GM10266 (cell line): Measurements from ENCODE around the gene CSE1L.

Experiments
- DNase-seq: peaks from one replicate; pipeline ENCODE4 v3.0.0; 2012; ENCODE audit errors: extremely low spot score
- CTCF ChIP-seq: IDR thresholded peaks from 2 replicates; pipeline ENCODE4 v1.5.1; 2012; ENCODE audit warnings: mild to moderate bottlenecking, low read depth; ENCODE audit not compliant: control insufficient read depth, insufficient read depth; ENCODE audit errors: missing control alignments

Gene CSE1L

GRCh38 chr20:49028684-49029083 lies 17.4 kb upstream of the CSE1L start:
- peak; percentile 40 for TF ChIP-seq CTCF
- DNase-seq = no peak

- no peak for DNase-seq
- no peak for TF ChIP-seq CTCF
Observed at GRCh38 chr20:49029203-49029602, 16.9 kb upstream of the CSE1L start.

GRCh38 chr20:49030954-49031619 lies 15.0 kb upstream of the CSE1L start:
- DNase-seq = no peak
- TF ChIP-seq CTCF = no peak

- TF ChIP-seq CTCF = no peak
- no peak for DNase-seq
Observed at GRCh38 chr20:49032455-49032854, 13.7 kb upstream of the CSE1L start.

GRCh38 chr20:49034070-49034732 lies 11.9 kb upstream of the CSE1L start:
- no peak for TF ChIP-seq CTCF
- no peak for DNase-seq

- TF ChIP-seq CTCF = no peak
- no peak for DNase-seq
Observed at GRCh38 chr20:49037962-49038387, 8.1 kb upstream of the CSE1L start.

- TF ChIP-seq CTCF = no peak
- no peak for DNase-seq
Observed at GRCh38 chr20:49039854-49040253, 6.3 kb upstream of the CSE1L start.
